SK-N-SH treated with all-trans-retinoic acid at 6 μM for 48 hours (cell line): ENCODE data around the gene GLOD4.

ENCODE experiments used
- ATAC-seq: fragments of 200-7000 bp; cut with Tn5 transposase; 3 replicates; pipeline ENCODE4 v1.9.1; 2020; ENCODE audit warnings: mild to moderate bottlenecking, moderate library complexity
- ARNTL ChIP-seq: fragments of 450-650 bp; formaldehyde crosslinking; IDR thresholded peaks from 2 replicates; pipeline ENCODE4 v1.5.0; 2020; ENCODE audit warnings: low read depth, mild to moderate bottlenecking, moderate library complexity, borderline replicate concordance
- BACH2 ChIP-seq: fragments of 250-450 bp; sonication (Bioruptor Pico); IDR thresholded peaks from 2 replicates; pipeline ENCODE4 v1.9.0; 2021; ENCODE audit warnings: mild to moderate bottlenecking, borderline replicate concordance
- CSDC2 ChIP-seq: fragments of 250-450 bp; sonication (Bioruptor Pico); IDR thresholded peaks from 2 replicates; pipeline ENCODE4 v1.5.0; 2020; ENCODE audit warnings: mild to moderate bottlenecking, moderate library complexity
- ESRRG ChIP-seq: fragments of 250-450 bp; sonication (Bioruptor Pico); IDR thresholded peaks from 2 replicates; pipeline ENCODE4 v1.6.1; 2021; ENCODE audit warnings: mild to moderate bottlenecking
- GLIS3 ChIP-seq: fragments of 250-450 bp; sonication (Bioruptor Pico); IDR thresholded peaks from 2 replicates; pipeline ENCODE4 v1.5.0; 2020; ENCODE audit warnings: mild to moderate bottlenecking, moderate library complexity
- ISL1 ChIP-seq: fragments of 250-450 bp; sonication (Bioruptor Pico); IDR thresholded peaks from 2 replicates; pipeline ENCODE4 v2.1.2; 2022; ENCODE audit warnings: mild to moderate bottlenecking, moderate library complexity
- OSR1 ChIP-seq: fragments of 250-450 bp; sonication (Bioruptor Pico); IDR thresholded peaks from 2 replicates; pipeline ENCODE4 v1.8.0; 2022; ENCODE audit warnings: moderate library complexity, mild to moderate bottlenecking, inconsistent platforms
- PPARA ChIP-seq: fragments of 250-450 bp; sonication (Bioruptor Pico); IDR thresholded peaks from 2 replicates; pipeline ENCODE4 v1.5.0; 2020; ENCODE audit warnings: mild to moderate bottlenecking, borderline replicate concordance
- RARB ChIP-seq: fragments of 250-450 bp; sonication (Bioruptor Pico); IDR thresholded peaks from 2 replicates; pipeline ENCODE4 v1.8.0; 2021; ENCODE audit warnings: mild to moderate bottlenecking, moderate library complexity
- TCF4 ChIP-seq: fragments of 250-450 bp; sonication (Bioruptor Pico); IDR thresholded peaks from 2 replicates; pipeline ENCODE4 v1.8.0; 2021; ENCODE audit warnings: mild to moderate bottlenecking, moderate library complexity, borderline replicate concordance
- TOX ChIP-seq: fragments of 250-450 bp; sonication (Bioruptor Pico); IDR thresholded peaks from 2 replicates; pipeline ENCODE4 v1.8.0; 2021; ENCODE audit warnings: mild to moderate bottlenecking, moderate library complexity, borderline replicate concordance
- ZC3H10 ChIP-seq: fragments of 250-450 bp; sonication (Bioruptor Pico); IDR thresholded peaks from 2 replicates; pipeline ENCODE4 v1.5.1; 2021; ENCODE audit warnings: mild to moderate bottlenecking, moderate library complexity
- ZFP3 ChIP-seq: fragments of 250-450 bp; sonication (Bioruptor Pico); IDR thresholded peaks from 2 replicates; pipeline ENCODE4 v1.5.0; 2020; ENCODE audit warnings: mild to moderate bottlenecking, moderate library complexity
- ZFP30 ChIP-seq: fragments of 450-650 bp; formaldehyde crosslinking; IDR thresholded peaks from 2 replicates; pipeline ENCODE4 v1.5.0; 2022; ENCODE audit warnings: mild to moderate bottlenecking, moderate library complexity
- ZNF8 ChIP-seq: fragments of 450-650 bp; formaldehyde crosslinking; IDR thresholded peaks from 2 replicates; pipeline ENCODE4 v1.5.0; 2020; ENCODE audit warnings: mild to moderate bottlenecking, moderate library complexity
- TF ChIP-seq, protein P1 (sequence below): fragments of 250-450 bp; sonication (Bioruptor Pico); IDR thresholded peaks from 2 replicates; pipeline ENCODE4 v1.5.0; 2020; ENCODE audit warnings: mild to moderate bottlenecking, moderate library complexity
- TF ChIP-seq, protein P2 (sequence below): fragments of 250-450 bp; sonication (Bioruptor Pico); IDR thresholded peaks from 2 replicates; pipeline ENCODE4 v1.8.0; 2021; ENCODE audit warnings: low read depth, mild to moderate bottlenecking, moderate library complexity, borderline replicate concordance
- TF ChIP-seq, protein P3 (sequence below): fragments of 250-450 bp; sonication (Bioruptor Pico); IDR thresholded peaks from 2 replicates; pipeline ENCODE4 v1.8.0; 2020; ENCODE audit warnings: mild to moderate bottlenecking, moderate library complexity, borderline replicate concordance
- TF ChIP-seq, protein P4 (sequence below): fragments of 250-450 bp; sonication (Bioruptor Pico); IDR thresholded peaks from 2 replicates; pipeline ENCODE4 v1.5.1; 2021; ENCODE audit warnings: mild to moderate bottlenecking, moderate library complexity

Gene GLOD4

DNA sequence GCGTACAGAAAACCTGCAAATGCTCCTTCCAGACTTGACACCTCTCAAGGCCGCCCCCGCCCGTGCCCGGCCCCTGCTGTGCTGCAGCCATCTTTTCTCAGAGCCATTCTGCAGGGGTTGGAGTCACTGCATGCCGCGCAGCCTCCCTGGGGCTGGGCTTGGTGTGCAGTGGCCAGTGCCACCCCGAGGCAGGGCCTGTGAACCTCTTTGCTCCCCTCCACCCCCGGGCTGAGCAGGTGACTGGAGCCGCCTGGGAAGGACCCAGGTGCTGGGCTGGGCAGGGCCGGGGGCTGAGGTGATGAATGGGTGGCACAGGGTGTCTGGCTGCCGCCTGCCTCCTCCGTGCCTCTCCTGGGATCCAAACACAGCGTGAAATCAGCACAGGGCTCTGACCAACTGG, 20.4 kb upstream of the GLOD4 start (continued):
- TF ChIP-seq, protein P1, sequence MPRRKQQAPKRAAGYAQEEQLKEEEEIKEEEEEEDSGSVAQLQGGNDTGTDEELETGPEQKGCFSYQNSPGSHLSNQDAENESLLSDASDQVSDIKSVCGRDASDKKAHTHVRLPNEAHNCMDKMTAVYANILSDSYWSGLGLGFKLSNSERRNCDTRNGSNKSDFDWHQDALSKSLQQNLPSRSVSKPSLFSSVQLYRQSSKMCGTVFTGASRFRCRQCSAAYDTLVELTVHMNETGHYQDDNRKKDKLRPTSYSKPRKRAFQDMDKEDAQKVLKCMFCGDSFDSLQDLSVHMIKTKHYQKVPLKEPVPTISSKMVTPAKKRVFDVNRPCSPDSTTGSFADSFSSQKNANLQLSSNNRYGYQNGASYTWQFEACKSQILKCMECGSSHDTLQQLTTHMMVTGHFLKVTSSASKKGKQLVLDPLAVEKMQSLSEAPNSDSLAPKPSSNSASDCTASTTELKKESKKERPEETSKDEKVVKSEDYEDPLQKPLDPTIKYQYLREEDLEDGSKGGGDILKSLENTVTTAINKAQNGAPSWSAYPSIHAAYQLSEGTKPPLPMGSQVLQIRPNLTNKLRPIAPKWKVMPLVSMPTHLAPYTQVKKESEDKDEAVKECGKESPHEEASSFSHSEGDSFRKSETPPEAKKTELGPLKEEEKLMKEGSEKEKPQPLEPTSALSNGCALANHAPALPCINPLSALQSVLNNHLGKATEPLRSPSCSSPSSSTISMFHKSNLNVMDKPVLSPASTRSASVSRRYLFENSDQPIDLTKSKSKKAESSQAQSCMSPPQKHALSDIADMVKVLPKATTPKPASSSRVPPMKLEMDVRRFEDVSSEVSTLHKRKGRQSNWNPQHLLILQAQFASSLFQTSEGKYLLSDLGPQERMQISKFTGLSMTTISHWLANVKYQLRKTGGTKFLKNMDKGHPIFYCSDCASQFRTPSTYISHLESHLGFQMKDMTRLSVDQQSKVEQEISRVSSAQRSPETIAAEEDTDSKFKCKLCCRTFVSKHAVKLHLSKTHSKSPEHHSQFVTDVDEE (CRISPR knock-in tag), result no peak

DNA sequence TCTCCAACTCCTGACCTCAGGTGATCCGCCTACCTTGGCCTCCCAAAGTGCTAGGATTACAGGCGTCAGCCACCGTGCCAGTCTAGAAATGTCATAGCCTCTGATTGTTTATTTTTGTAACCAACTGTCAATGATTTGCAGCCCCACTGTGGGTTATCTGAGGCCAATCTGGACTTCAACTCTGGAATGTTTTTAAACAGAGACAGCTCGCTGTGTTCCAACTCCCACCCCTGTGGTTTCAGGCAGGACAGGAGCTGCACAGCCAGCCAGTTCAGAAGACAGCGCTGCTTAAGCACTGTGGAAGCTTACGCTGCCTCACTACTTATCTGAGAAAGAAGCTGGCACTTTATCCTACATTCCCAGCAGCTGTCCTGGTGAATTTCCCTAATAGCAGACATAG, 19.6 kb upstream of the GLOD4 start:
- ATAC-seq, result no peak
- TF ChIP-seq ISL1 (CRISPR knock-in tag), result no peak
- TF ChIP-seq PPARA (CRISPR knock-in tag), result no peak
- TF ChIP-seq ESRRG (CRISPR knock-in tag), result no peak
- TF ChIP-seq, protein P2, sequence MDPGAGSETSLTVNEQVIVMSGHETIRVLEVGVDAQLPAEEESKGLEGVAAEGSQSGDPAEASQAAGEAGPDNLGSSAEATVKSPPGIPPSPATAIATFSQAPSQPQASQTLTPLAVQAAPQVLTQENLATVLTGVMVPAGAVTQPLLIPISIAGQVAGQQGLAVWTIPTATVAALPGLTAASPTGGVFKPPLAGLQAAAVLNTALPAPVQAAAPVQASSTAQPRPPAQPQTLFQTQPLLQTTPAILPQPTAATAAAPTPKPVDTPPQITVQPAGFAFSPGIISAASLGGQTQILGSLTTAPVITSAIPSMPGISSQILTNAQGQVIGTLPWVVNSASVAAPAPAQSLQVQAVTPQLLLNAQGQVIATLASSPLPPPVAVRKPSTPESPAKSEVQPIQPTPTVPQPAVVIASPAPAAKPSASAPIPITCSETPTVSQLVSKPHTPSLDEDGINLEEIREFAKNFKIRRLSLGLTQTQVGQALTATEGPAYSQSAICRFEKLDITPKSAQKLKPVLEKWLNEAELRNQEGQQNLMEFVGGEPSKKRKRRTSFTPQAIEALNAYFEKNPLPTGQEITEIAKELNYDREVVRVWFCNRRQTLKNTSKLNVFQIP, result no peak
- TF ChIP-seq RARB (CRISPR knock-in tag), result no peak
- no peak for TF ChIP-seq ZC3H10 (CRISPR knock-in tag)
- TF ChIP-seq GLIS3 (CRISPR knock-in tag), result no peak
- TF ChIP-seq TOX (CRISPR knock-in tag), result no peak
- TF ChIP-seq CSDC2, result no peak
- TF ChIP-seq ARNTL, result no peak
- no peak for TF ChIP-seq ZFP3 (CRISPR knock-in tag)
- TF ChIP-seq, protein P3, sequence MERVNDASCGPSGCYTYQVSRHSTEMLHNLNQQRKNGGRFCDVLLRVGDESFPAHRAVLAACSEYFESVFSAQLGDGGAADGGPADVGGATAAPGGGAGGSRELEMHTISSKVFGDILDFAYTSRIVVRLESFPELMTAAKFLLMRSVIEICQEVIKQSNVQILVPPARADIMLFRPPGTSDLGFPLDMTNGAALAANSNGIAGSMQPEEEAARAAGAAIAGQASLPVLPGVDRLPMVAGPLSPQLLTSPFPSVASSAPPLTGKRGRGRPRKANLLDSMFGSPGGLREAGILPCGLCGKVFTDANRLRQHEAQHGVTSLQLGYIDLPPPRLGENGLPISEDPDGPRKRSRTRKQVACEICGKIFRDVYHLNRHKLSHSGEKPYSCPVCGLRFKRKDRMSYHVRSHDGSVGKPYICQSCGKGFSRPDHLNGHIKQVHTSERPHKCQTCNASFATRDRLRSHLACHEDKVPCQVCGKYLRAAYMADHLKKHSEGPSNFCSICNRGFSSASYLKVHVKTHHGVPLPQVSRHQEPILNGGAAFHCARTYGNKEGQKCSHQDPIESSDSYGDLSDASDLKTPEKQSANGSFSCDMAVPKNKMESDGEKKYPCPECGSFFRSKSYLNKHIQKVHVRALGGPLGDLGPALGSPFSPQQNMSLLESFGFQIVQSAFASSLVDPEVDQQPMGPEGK (CRISPR knock-in tag), result no peak
- TF ChIP-seq OSR1 (CRISPR knock-in tag), result no peak
- no peak for TF ChIP-seq BACH2 (CRISPR knock-in tag)
- TF ChIP-seq ZNF8 (CRISPR knock-in tag), result no peak
- TF ChIP-seq, protein P4, sequence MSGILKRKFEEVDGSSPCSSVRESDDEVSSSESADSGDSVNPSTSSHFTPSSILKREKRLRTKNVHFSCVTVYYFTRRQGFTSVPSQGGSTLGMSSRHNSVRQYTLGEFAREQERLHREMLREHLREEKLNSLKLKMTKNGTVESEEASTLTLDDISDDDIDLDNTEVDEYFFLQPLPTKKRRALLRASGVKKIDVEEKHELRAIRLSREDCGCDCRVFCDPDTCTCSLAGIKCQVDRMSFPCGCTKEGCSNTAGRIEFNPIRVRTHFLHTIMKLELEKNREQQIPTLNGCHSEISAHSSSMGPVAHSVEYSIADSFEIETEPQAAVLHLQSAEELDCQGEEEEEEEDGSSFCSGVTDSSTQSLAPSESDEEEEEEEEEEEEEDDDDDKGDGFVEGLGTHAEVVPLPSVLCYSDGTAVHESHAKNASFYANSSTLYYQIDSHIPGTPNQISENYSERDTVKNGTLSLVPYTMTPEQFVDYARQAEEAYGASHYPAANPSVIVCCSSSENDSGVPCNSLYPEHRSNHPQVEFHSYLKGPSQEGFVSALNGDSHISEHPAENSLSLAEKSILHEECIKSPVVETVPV (CRISPR knock-in tag), result no peak
- TF ChIP-seq, protein P1 (CRISPR knock-in tag), result no peak
- TF ChIP-seq ZFP30 (CRISPR knock-in tag), result no peak

DNA sequence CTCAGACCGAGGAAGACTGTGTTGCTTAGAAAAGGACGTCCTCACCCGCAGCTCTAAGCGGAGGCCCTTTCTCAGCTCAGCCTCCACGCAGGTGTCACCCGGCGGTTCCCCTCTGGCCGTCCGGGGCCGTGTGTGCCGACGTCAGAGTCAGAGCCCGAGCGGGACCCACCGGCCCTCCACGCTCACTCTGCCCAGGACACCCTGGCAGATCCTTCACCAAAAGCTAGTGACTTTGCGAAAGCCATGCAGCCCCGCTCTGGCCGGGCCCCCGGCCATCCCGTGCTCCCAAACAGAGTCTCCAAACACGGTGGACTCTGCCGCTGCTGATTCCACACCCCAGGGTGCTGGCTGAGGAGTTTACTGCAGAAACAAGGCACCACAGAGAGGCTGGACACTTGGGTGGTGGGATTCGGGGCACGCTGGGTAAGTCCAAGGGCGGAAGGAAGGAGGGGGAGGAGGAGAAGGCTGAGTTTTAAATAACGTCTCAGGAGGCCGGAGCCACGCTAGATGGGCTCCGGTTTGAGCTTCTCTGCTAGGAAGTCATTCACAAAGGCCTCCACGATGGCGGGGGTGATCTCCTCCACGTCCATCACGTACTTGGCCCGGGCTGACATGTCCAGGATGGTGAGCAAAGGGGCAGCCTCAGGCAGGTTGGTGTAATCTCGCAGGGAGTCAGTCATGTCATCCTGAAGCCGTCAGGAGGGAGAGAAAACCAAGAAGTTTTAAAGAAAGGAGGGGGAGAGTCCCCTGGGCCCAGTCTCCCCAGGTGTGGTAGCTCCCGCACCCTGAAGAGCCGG, 18.6 kb upstream of the GLOD4 start:
- no peak for ATAC-seq
- TF ChIP-seq, protein P1 (CRISPR knock-in tag), result no peak
- no peak for TF ChIP-seq ZFP3 (CRISPR knock-in tag)
- TF ChIP-seq TCF4 (CRISPR knock-in tag), result no peak
- no peak for TF ChIP-seq TOX (CRISPR knock-in tag)
- TF ChIP-seq, protein P2, result no peak
- TF ChIP-seq ZFP30 (CRISPR knock-in tag), result no peak
- TF ChIP-seq, protein P4 (CRISPR knock-in tag), result no peak
- TF ChIP-seq GLIS3 (CRISPR knock-in tag), result no peak
